Esophagus squamous epithelium (tissue), 5 donors: Measurements from ENCODE around the gene UBL4A. TPM values are rescaled to one million over a fixed set of nuclear protein-coding genes. Genes with fewer than 3 reads are reported as not detected.

Experiments used
- DNase-seq: peaks from one replicate; lab custom pipeline; 2025; lab: John Stamatoyannopoulos, UW
- H3K27ac ChIP-seq, 4 donors: fragments of 200-600 bp; sonication (generic); one replicate each; pipeline ENCODE4 v1.5.1; 2016 to 2019; ENCODE audit warnings: mild to moderate bottlenecking in 1 of 4
- H3K27me3 ChIP-seq, 4 donors: fragments of 200-600 bp; sonication (generic); 1 replicate in 3 of 4; 2 replicates in 1 of 4; pipeline versions ENCODE4 v1.5.1 to v1.6.0; 2017 to 2021; ENCODE audit warnings: antibody characterized with exemption in 1 of 4
- H3K36me3 ChIP-seq, 3 donors: fragments of 200-600 bp; sonication (generic); one replicate each; pipeline ENCODE4 v1.5.1; 2016 to 2019
- H3K4me1 ChIP-seq, 3 donors: fragments of 200-600 bp; sonication (generic); one replicate each; pipeline ENCODE4 v1.5.1; 2017 to 2019
- H3K4me3 ChIP-seq, 4 donors: fragments of 200-600 bp; sonication (generic); 1 replicate in 3 of 4; 2 replicates in 1 of 4; pipeline ENCODE4 v1.5.1; 2016 to 2019; ENCODE audit warnings: mild to moderate bottlenecking in 2 of 4, moderate library complexity in 1 of 4
- H3K9me3 ChIP-seq, 3 donors: fragments of 200-600 bp; sonication (generic); one replicate each; pipeline ENCODE4 v1.5.1; 2016 to 2019
- POLR2A ChIP-seq, 4 donors: fragments of 450-650 bp; IDR thresholded peaks; one replicate each; pipeline ENCODE4 v1.6.1; 2017; ENCODE audit warnings: antibody characterized with exemption in 4 of 4, mild to moderate bottlenecking in 4 of 4, moderate library complexity in 3 of 4
- WGBS, 2 donors: methylation state at CpG; one replicate each; pipeline ENCODE4 v1.1.5; 2018; 5-methylcytosine and 5-hydroxymethylcytosine counted together
- intact Hi-C: fragments of 100-400 bp; cut with DNase I; formaldehyde crosslinking; loops from one replicate; pipeline ENCODE4 v1.15.0; 2022
- total RNA-seq, 4 donors: library from RNA; depleted of rRNA; stranded (reverse); fragments of >200 nt; gene quantifications; one replicate each; pipeline ENCODE4 v1.1.0, GENCODE V29; 2016
- TF ChIP-seq, protein P1 (sequence below), 6 experiments: fragments of 450-650 bp in 4 of 6; fragments of 200-600 bp in 2 of 6; sonication (generic) in 2 of 6; IDR thresholded peaks; one replicate each; pipeline ENCODE4 v1.5.1; 2016 to 2019; ENCODE audit warnings: antibody characterized with exemption in 6 of 6, mild to moderate bottlenecking in 4 of 6, moderate library complexity in 4 of 6
- donor health status: DM: yes; HTN: yes; CAD: no.

The UBL4A gene
- total RNA-seq, 4 donors from 2014 or later = 32.9 to 41.1 (median 38.2) TPM

DNA sequence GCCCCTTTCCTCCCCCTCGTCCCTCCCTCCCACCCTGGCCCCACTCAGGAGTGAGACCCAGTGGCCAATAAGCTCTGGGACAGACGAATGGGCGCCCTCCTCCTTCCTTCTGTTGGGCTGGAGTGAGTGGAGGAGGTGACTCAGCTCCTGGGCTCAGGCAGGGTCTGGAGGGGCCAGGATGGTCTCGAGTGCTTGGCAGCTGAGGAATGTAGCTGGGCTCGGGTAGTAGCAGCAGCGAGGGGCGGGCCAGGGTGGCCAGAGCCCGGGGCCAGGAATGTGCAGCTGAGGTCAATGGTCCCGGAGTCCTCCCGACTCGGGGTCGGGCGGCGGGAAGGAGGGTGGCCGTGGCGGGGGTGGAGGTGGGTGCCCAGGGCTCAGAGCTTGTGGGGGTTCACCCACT, 45.2 kb upstream of the UBL4A start:
- Histone ChIP-seq H3K9me3 (no peaks in the 10 kb centered on the region), H3K4me3 (no peak overlapping the region), H3K27me3 (no peaks in the 10 kb centered on the region), H3K4me1 (peaks cover 0 to 22% (median 8%) of the 10 kb centered on the region in 3 donors), H3K36me3 (peaks cover 7 to 53% (median 16%) of the 10 kb centered on the region in 3 donors), H3K27ac (no peak overlapping the region)
- intact Hi-C loops = loop anchor here (5.0 kb wide), 1 partner anchor 129 kb away; no protein-coding TSS in a partner anchor
- 53% methylated on average over 3 of the region's 16 CpGs; no CpG with 5 or more reads in 1 of the 2 donors for WGBS, 2 donors
- no peak for DNase-seq
- TF ChIP-seq, protein P1, sequence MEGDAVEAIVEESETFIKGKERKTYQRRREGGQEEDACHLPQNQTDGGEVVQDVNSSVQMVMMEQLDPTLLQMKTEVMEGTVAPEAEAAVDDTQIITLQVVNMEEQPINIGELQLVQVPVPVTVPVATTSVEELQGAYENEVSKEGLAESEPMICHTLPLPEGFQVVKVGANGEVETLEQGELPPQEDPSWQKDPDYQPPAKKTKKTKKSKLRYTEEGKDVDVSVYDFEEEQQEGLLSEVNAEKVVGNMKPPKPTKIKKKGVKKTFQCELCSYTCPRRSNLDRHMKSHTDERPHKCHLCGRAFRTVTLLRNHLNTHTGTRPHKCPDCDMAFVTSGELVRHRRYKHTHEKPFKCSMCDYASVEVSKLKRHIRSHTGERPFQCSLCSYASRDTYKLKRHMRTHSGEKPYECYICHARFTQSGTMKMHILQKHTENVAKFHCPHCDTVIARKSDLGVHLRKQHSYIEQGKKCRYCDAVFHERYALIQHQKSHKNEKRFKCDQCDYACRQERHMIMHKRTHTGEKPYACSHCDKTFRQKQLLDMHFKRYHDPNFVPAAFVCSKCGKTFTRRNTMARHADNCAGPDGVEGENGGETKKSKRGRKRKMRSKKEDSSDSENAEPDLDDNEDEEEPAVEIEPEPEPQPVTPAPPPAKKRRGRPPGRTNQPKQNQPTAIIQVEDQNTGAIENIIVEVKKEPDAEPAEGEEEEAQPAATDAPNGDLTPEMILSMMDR (IDR thresholded peaks at IDR 0.05) = no peak
- no peak for TF ChIP-seq POLR2A (IDR thresholded peaks at IDR 0.05)

DNA sequence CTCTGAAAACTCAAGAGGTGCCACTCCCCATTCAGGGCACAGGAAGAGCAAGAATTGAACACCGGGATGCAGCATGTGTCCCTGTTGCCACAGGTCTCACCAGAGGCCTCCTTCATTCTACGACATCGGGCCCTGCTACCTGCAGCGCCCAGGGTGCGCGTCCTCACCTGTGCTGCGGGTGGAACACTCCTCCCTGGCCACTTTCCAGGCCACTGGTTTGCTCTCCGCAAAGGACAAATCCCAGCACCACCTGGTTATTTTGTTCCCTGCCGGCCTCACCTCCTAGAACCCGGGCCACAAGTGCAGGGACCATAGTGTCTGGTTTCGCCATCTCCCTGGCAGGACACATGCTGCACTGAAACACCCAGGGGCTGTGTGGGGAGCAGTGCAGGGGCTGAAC, 43.9 kb upstream of the UBL4A start:
- Histone ChIP-seq H3K9me3 (no peaks in the 10 kb centered on the region), H3K27me3 (no peaks in the 10 kb centered on the region), H3K27ac (no peak overlapping the region), H3K4me1 (peaks cover 2 to 34% (median 12%) of the 10 kb centered on the region in 3 donors), H3K4me3 (no peak overlapping the region), H3K36me3 (peaks cover 7 to 47% (median 11%) of the 10 kb centered on the region in 3 donors)
- DNase-seq = no peak
- intact Hi-C loops = loop anchor here (5.0 kb wide), 1 partner anchor 128 kb away; no protein-coding TSS in a partner anchor
- TF ChIP-seq POLR2A (IDR thresholded peaks at IDR 0.05) = no peak
- TF ChIP-seq, protein P1 (IDR thresholded peaks at IDR 0.05) = no peak
- WGBS, 2 donors = 35 to 69% methylated on average over 5 to 10 of the region's 11 CpGs

DNA sequence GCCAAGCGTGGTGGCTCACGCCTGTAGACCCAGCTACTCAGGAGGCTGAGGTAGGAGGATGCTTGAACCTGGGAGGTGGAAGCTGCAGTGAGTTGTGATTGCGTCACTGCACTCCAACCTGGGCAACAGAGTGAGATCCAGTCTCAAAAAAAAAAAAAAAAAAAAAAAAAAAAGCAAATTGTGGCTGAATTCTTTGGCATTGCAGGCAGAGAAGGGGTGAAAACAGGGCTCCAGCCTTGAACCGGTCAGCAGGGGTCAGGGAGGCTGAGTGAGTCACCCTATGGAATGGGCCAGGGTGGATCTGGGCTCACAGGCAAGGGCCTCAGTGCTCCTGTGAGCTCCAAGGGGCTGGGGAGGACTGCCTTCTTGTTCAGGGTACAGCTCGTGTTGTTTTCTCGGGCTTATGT, 42.8 kb upstream of the UBL4A start:
- WGBS, 2 donors = 75 to 100% methylated on average over 1 to 6 of the region's 6 CpGs
- TF ChIP-seq, protein P1 (IDR thresholded peaks at IDR 0.05) = no peak
- no peak for TF ChIP-seq POLR2A (IDR thresholded peaks at IDR 0.05)
- intact Hi-C loops = no loop called here

DNA sequence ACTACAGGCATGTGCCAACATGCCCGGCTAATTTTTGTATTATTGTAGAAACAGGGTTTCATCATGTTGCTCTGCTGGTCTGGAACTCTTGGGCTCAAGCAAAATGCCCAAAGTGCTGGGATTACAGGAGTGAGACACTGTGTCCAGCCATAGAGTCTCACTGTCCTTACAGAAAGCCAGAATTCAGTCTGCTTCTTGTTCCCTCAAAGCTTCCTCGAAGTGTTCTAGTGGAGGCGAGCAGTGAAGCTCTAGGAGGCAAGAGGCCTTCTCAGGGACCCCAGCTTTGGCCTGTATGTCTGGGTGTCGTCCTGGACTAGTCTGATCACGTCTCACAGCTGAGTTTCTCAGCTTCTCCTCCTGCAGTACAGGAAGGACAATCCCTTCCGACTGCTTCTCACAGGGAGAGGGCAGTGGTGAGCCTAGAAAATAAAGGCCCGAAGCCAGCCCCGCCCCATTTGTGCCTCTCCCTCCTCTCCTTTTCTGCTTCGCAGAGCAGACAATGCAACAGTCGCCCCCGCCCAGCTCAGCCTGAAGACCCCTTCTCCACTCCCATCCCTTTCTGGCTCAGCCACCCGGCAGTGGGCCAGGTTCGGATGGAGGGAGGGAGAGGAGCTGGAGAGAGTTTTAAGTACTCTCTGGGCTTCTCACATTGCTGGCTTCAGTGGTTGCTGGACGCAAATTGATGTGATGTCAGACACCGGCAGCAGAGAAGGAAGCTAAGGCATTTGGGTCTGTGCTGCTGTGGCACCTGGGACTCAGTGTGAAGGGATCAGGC, 40.7 kb upstream of the UBL4A start:
- Histone ChIP-seq H3K36me3 (peaks cover 0 to 16% (median 0%) of the 10 kb centered on the region in 3 donors), H3K27me3 (no peaks in the 10 kb centered on the region), H3K9me3 (no peaks in the 10 kb centered on the region), H3K4me1 (peaks cover 5 to 33% (median 8%) of the 10 kb centered on the region in 3 donors), H3K4me3 (peak overlapping the region in 3 of 4 donors; percentile 25 to 53 (median 30)), H3K27ac (peak overlapping the region; percentile 81 to 88 (median 84))
- TF ChIP-seq, protein P1 (IDR thresholded peaks at IDR 0.05) = peak in 5 of 6 experiments; percentile 36 to 61 (median 52)
- no peak for TF ChIP-seq POLR2A (IDR thresholded peaks at IDR 0.05)
- intact Hi-C loops = no loop called here
- no peak for DNase-seq
- WGBS, 2 donors = 4 to 33% methylated on average over 5 to 6 of the region's 15 CpGs

More for the DNA sequence above, 42.8 kb upstream of the UBL4A start:
- no peaks in the 10 kb centered on the region for H3K27me3 ChIP-seq
- no peaks in the 10 kb centered on the region for H3K9me3 ChIP-seq
- DNase-seq = no peak
- no peak overlapping the region for H3K4me3 ChIP-seq
- H3K27ac ChIP-seq = no peak overlapping the region
- peaks cover 5 to 33% (median 8%) of the 10 kb centered on the region in 3 donors for H3K4me1 ChIP-seq
- H3K36me3 ChIP-seq = peaks cover 7 to 38% (median 7%) of the 10 kb centered on the region in 3 donors
